Endothelial cell of umbilical vein (primary cell): ENCODE data around the gene PGLYRP4. TPM values are rescaled to one million over a fixed set of nuclear protein-coding genes. Genes with fewer than 3 reads are reported as not detected.

Experiments
- BruUV-seq: library from RNA; stranded (reverse); fragments of 400-500 nt; replicated peaks from 2 replicates; lab custom pipeline; 2021; lab: Mats Ljungman, UMichigan
- CTCF ChIA-PET: fragments of 300-600, 350-600 bp; sonication (Branson Sonifier 250); formaldehyde crosslinking; loops from one replicate; lab custom pipeline; 2021; ENCODE audit warnings: antibody characterized with exemption, inconsistent platforms; lab: Charles Lee
- POLR2A ChIA-PET: fragments of 300-600, 350-600 bp; sonication (Branson Sonifier 250); formaldehyde crosslinking; loops from one replicate; lab custom pipeline; 2021; ENCODE audit warnings: antibody characterized with exemption, inconsistent platforms; lab: Charles Lee
- DNase-seq: peaks from one replicate; pipeline ENCODE4 v3.0.0-alpha.2; 2011; ENCODE audit warnings: low read depth, low spot score
- FAIRE-seq: peaks from 2 replicates; lab custom pipeline; 2011; peaks lifted over from hg19 to GRCh38; lab: Jason Lieb, UNC
- H2AFZ ChIP-seq: 2 replicates; pipeline ENCODE4 v1.6.0; 2012; ENCODE audit warnings: low read depth, low read length, control low read depth, inconsistent platforms
- H3K27ac ChIP-seq: 2 replicates; pipeline ENCODE4 v1.5.1; 2011; ENCODE audit warnings: low read depth, mild to moderate bottlenecking, control low read depth, low read length, moderate library complexity; ENCODE audit not compliant: insufficient read depth
- H3K27me3 ChIP-seq, 2 experiments: 2 replicates each; pipeline versions ENCODE4 v1.6.0 to v1.6.1; 2011; ENCODE audit warnings: low read length in 2 of 2, mixed read lengths in 1 of 2; ENCODE audit not compliant: control insufficient read depth in 2 of 2, insufficient read depth in 2 of 2
- H3K36me3 ChIP-seq, 2 experiments: 2 replicates in 1 of 2; 3 replicates in 1 of 2; pipeline ENCODE4 v1.5.1; 2011; ENCODE audit warnings: low read length in 2 of 2, mild to moderate bottlenecking in 1 of 2, moderate library complexity in 1 of 2; ENCODE audit not compliant: control insufficient read depth in 2 of 2, insufficient read depth in 2 of 2; ENCODE audit errors: extremely low read depth in 1 of 2
- H3K4me1 ChIP-seq: 3 replicates; pipeline ENCODE4 v1.5.1; 2011; ENCODE audit warnings: mild to moderate bottlenecking, low read length; ENCODE audit not compliant: control insufficient read depth, insufficient read depth; ENCODE audit errors: extremely low read depth
- H3K4me2 ChIP-seq: 2 replicates; pipeline ENCODE4 v1.6.1; 2011; ENCODE audit warnings: low read length, control low read depth, mixed read lengths; ENCODE audit not compliant: insufficient read depth
- H3K4me3 ChIP-seq, 3 experiments: fragments of 200-600 bp in 1 of 3; sonication (generic), shearing (Covaris generic) in 1 of 3; replicated peaks in 1 of 3; 2 replicates each; pipeline ENCODE4 v1.5.1; 2011 to 2016; ENCODE audit warnings: control low read depth in 3 of 3, low read length in 3 of 3, mild to moderate bottlenecking in 2 of 3, inconsistent platforms in 1 of 3, low read depth in 1 of 3, moderate library complexity in 1 of 3; ENCODE audit not compliant: insufficient read depth in 1 of 3
- H3K79me2 ChIP-seq: 2 replicates; pipeline ENCODE4 v1.6.0; 2012; ENCODE audit warnings: low read length, inconsistent platforms; ENCODE audit not compliant: control insufficient read depth, insufficient read depth
- H3K9ac ChIP-seq: replicated peaks from 2 replicates; pipeline ENCODE3; 2011; ENCODE audit warnings: low read length, control low read depth; ENCODE audit not compliant: insufficient read depth; ENCODE audit errors: extremely low read depth
- H3K9me1 ChIP-seq: replicated peaks from 3 replicates; pipeline ENCODE4 v1.6.0; 2011; ENCODE audit warnings: mild to moderate bottlenecking, low read length; ENCODE audit not compliant: control insufficient read depth, insufficient read depth; ENCODE audit errors: extremely low read depth
- H3K9me3 ChIP-seq: replicated peaks from 2 replicates; pipeline ENCODE4 v1.5.1; 2012; ENCODE audit warnings: low read length, inconsistent platforms; ENCODE audit not compliant: control insufficient read depth, insufficient read depth
- H4K20me1 ChIP-seq: replicated peaks from 2 replicates; pipeline ENCODE3; 2011; ENCODE audit warnings: mild to moderate bottlenecking, low read length; ENCODE audit not compliant: control insufficient read depth, insufficient read depth; ENCODE audit errors: extremely low read depth
- EZH2 ChIP-seq: IDR thresholded peaks from 2 replicates; pipeline ENCODE4 v1.6.1; 2012; ENCODE audit warnings: borderline replicate concordance, low read depth, mild to moderate bottlenecking, moderate library complexity, low read length, inconsistent platforms; ENCODE audit not compliant: severe bottlenecking
- FOS ChIP-seq: IDR thresholded peaks from 2 replicates; pipeline ENCODE4 v1.6.1; 2011; ENCODE audit warnings: mild to moderate bottlenecking, low read length, moderate library complexity, borderline replicate concordance; ENCODE audit not compliant: insufficient read depth
- GATA2 ChIP-seq: IDR thresholded peaks from 2 replicates; pipeline ENCODE4 v1.7.0; 2011; ENCODE audit warnings: low read depth, mild to moderate bottlenecking, moderate library complexity, mixed read lengths, low read length; ENCODE audit not compliant: insufficient read length, insufficient read depth
- JUN ChIP-seq: IDR thresholded peaks from 2 replicates; pipeline ENCODE4 v1.6.1; 2011; ENCODE audit warnings: borderline replicate concordance, low read depth; ENCODE audit not compliant: insufficient read length, insufficient read depth
- MYC ChIP-seq: IDR thresholded peaks from one replicate; pipeline ENCODE4 v1.6.1; 2011; ENCODE audit warnings: mild to moderate bottlenecking, low read depth, low read length
- POLR2A ChIP-seq: IDR thresholded peaks from 2 replicates; pipeline ENCODE4 v1.6.1; 2012; ENCODE audit warnings: low read depth, mild to moderate bottlenecking, control low read depth, low read length
- POLR2AphosphoS5 ChIP-seq: IDR thresholded peaks from 2 replicates; pipeline ENCODE4 v1.6.1; 2012; ENCODE audit warnings: low read depth, mild to moderate bottlenecking, control low read depth, low read length, moderate library complexity; ENCODE audit not compliant: insufficient read depth
- dilution Hi-C: fragments of 300-500 bp; cut with MboI; formaldehyde crosslinking; loops from one replicate; pipeline ENCODE4 v1.15.0; 2019; ENCODE audit warnings: low sequenced_read_pairs; ENCODE audit not compliant: extremely low pct_ligation_motif_present
- intact Hi-C: fragments of 100-400 bp; cut with micrococcal nuclease; formaldehyde crosslinking; loops from one replicate; pipeline ENCODE4 v1.10.0; 2022
- polyA plus RNA-seq, 4 experiments: library from polyadenylated mRNA; depleted of rRNA in 3 of 4; stranded (reverse) in 3 of 4; unstranded in 1 of 4; fragments of >200 nt; gene quantifications; 2 replicates each; pipeline versions ENCODE4 v1.2.1 to v1.2.3, GENCODE V29; 2011 to 2012; ENCODE audit warnings: missing spikeins in 1 of 4
- total RNA-seq: library from RNA; stranded (reverse); gene quantifications from 2 replicates; pipeline ENCODE4 v1.2.3, GENCODE V29; 2021
- TF ChIP-seq, protein P1 (sequence below), 2 donors: IDR thresholded peaks; 1 replicate in 1 of 2; 2 replicates in 1 of 2; pipeline ENCODE4 v1.5.1; 2011; ENCODE audit warnings: low read length in 2 of 2, mild to moderate bottlenecking in 2 of 2, moderate library complexity in 2 of 2, control low read depth in 1 of 2, inconsistent platforms in 1 of 2, low read depth in 1 of 2; ENCODE audit not compliant: insufficient read depth in 1 of 2; ENCODE audit errors: extremely low read depth in 1 of 2
- TF ChIP-seq, protein P2 (sequence below): IDR thresholded peaks from 2 replicates; pipeline ENCODE4 v1.6.1; 2011; ENCODE audit not compliant: insufficient read depth, insufficient read length

PGLYRP4 gene
- total and polyA plus RNA-seq, 2 donors (not counting 3 experiments of a cell fraction or from before 2014, with no cell fraction given) = not detected

DNA sequence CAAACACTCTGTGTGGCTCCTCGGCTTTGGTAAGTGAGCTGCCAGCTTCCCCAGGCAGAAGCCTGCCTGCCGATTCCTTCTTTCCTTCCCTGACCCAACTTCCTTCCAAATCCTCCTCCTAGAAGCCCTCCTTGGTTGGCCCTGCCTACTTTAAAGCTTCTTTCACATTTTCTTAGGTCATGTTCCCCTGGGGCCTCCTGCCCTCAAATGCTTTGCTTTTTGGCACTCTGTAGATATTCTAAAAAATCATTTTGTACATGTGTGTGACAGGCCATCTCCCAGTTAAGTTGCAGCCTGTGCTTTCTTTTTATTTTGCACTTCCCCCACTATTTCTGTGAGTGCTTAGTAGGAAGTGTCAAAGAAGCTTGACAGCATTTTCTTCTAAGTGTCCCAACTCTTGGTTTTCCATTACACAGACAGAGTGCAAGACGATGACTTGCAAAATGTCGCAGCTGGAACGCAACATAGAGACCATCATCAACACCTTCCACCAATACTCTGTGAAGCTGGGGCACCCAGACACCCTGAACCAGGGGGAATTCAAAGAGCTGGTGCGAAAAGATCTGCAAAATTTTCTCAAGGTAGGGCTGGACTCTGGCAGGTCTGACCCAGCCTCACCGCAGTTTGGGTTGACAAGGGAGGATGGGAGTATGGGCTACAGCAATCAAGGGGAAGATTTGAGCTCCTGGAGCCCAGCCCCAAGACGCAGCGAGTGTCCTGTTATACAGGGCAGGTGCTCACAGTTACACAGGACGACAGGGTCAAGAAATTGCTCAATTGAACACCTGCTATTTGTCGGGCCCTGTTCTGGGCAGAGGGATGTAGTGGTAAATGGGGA, 9.4 kb upstream of the PGLYRP4 start, which contains the start of gene S100A9:
TSS of gene S100A9 (plus strand) at position 2 of the 838 bp plus-strand sequence. CDS start at position 432, 430 bp downstream.
- no peaks in the 10 kb centered on the region for H3K27me3 ChIP-seq
- dilution Hi-C loops = no loop called here
- no TSS peak for BruUV-seq

DNA sequence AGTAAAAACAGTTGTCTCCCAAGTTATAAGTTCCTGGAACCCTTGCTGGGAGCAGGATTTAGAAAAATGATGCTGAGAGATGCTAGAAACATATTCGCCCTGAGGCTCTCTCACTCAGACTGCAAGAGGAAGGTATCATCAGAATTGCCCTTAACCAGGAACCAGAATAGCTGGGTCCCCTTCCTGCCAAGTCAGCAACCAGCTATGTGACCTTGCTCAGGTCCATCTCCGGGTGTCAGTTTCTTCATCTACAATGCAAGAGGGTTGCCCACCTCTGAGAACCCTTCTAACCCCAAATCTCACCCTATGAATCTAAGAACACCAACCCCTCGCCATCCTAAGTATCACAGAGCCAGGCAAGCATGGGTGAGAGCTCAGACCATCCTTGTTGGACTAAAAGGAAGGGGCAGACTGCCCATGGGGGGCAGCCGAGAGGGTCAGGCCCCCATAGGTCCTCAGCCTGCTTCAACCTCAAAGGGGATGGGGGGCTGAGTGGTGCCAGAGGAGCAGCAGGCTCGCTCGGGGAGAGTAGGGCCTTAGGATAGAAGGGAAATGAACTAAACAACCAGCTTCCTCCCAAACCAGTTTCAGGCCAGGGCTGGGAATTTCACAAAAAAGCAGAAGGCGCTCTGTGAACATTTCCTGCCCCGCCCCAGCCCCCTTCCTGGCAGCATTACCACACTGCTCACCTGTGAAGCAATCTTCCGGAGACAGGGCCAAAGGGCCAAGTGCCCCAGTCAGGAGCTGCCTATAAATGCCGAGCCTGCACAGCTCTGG, 8.6 kb upstream of the PGLYRP4 start:
- intact Hi-C loops (no loop called here), dilution Hi-C loops (no loop called here)
- no peaks in the 10 kb centered on the region for H3K79me2 ChIP-seq
- FAIRE-seq (no peak), DNase-seq (no peak)
- H3K9me1 ChIP-seq = no peaks in the 10 kb centered on the region
- H3K36me3 ChIP-seq = no peaks in the 10 kb centered on the region
- no peaks in the 10 kb centered on the region for H3K9me3 ChIP-seq
- POLR2A ChIA-PET = no interaction called here
- BruUV-seq = no TSS peak
- H4K20me1 ChIP-seq = no peaks in the 10 kb centered on the region
- H3K9ac ChIP-seq = no peak overlapping the region
- no peak overlapping the region for H3K4me2 ChIP-seq
- CTCF ChIA-PET = interaction anchor here (0.8 to 13.2 kb wide), 3 partner anchors 23 to 136 kb away, joined by 3 to 331 read pairs (median 3); no protein-coding TSS in a partner anchor
- no peaks in the 10 kb centered on the region for H3K27me3 ChIP-seq
- TF ChIP-seq POLR2AphosphoS5 (no peak), POLR2A (no peak), MYC (no peak), FOS (no peak), JUN (no peak), GATA2 (no peak), EZH2 (no peak)
- TF ChIP-seq, protein P1, sequence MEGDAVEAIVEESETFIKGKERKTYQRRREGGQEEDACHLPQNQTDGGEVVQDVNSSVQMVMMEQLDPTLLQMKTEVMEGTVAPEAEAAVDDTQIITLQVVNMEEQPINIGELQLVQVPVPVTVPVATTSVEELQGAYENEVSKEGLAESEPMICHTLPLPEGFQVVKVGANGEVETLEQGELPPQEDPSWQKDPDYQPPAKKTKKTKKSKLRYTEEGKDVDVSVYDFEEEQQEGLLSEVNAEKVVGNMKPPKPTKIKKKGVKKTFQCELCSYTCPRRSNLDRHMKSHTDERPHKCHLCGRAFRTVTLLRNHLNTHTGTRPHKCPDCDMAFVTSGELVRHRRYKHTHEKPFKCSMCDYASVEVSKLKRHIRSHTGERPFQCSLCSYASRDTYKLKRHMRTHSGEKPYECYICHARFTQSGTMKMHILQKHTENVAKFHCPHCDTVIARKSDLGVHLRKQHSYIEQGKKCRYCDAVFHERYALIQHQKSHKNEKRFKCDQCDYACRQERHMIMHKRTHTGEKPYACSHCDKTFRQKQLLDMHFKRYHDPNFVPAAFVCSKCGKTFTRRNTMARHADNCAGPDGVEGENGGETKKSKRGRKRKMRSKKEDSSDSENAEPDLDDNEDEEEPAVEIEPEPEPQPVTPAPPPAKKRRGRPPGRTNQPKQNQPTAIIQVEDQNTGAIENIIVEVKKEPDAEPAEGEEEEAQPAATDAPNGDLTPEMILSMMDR (IDR thresholded peaks at IDR 0.05; ENCODE audit: extremely low read depth in 1 of 2, insufficient read depth in 1 of 2, low read depth in 1 of 2, low read length in 2 of 2) = no peak
- TF ChIP-seq, protein P2, sequence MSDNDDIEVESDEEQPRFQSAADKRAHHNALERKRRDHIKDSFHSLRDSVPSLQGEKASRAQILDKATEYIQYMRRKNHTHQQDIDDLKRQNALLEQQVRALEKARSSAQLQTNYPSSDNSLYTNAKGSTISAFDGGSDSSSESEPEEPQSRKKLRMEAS = no peak
- no peaks in the 10 kb centered on the region for H3K4me1 ChIP-seq
- no peak overlapping the region for H3K4me3 ChIP-seq
- H3K27ac ChIP-seq = no peak overlapping the region
- H2AFZ ChIP-seq = no peak overlapping the region

More for the DNA sequence above, 9.4 kb upstream of the PGLYRP4 start, which contains the start of gene S100A9:
- intact Hi-C loops = no loop called here
- no peak within 1 kb of the TSS for H3K27ac ChIP-seq
- no peak for DNase-seq
- ChIA-PET POLR2A (no interaction called here), CTCF (interaction anchor here (0.8 to 13.2 kb wide), 2 partner anchors 24 to 135 kb away, joined by 3 to 331 read pairs; no protein-coding TSS in a partner anchor)
- no peaks in the 10 kb centered on the region for H3K9me3 ChIP-seq
- H3K79me2 ChIP-seq = no peaks in the 10 kb centered on the region
- H2AFZ ChIP-seq = no peak within 1 kb of the TSS
- no peak within 1 kb of the TSS for H3K9ac ChIP-seq
- H3K4me1 ChIP-seq = no peaks in the 10 kb centered on the region
- no peak for FAIRE-seq
- no peaks in the 10 kb centered on the region for H4K20me1 ChIP-seq
- no peak for TF ChIP-seq POLR2AphosphoS5
- no peak for TF ChIP-seq JUN
- TF ChIP-seq FOS = no peak
- TF ChIP-seq, protein P2 = no peak
- H3K4me3 ChIP-seq = no peak within 1 kb of the TSS
- no peaks in the 10 kb centered on the region for H3K9me1 ChIP-seq
- H3K36me3 ChIP-seq = no peaks in the 10 kb centered on the region
- no peak within 1 kb of the TSS for H3K4me2 ChIP-seq
